ENCODE results near the gene GUCD1. TPM values are rescaled to one million over a fixed set of nuclear protein-coding genes. Genes with fewer than 3 reads are reported as not detected.

GUCD1 gene
- total and polyA plus RNA-seq, 2 of the 13 experiments (the other 11 are each of a cell fraction or from before 2014, with no cell fraction given): 128 to 245 TPM

DNA sequence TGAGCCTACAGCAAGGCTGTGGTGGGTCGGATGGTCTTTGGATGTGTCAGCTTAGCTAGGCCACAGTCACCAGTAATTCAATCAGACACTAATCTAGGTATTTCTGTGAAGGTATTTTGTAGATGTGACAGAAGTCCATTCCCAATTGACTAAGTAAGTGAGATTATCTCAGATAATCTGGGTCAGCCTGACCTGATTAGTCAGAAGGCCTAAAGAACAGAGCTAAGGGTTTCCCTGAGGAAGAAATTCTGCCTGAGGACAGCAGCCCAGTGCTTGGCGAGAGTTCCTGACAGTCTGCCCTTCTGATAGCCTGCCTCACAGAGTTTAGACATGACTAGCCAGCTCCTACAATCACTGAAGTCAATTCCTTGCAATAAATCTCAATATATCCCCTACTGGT is 28.7 kb downstream of the GUCD1 start:
- ATAC-seq (no peak), DNase-seq (ENCODE audit: low spot score) (no peak), FAIRE-seq (no peak)
- no peak overlapping the region for H3K9ac ChIP-seq (ENCODE audit: insufficient read depth, low read depth, low read length)
- TF ChIP-seq ZNF274 (CRISPR knock-in tag; IDR thresholded peaks at IDR 0.05): no peak
- no peak for TF ChIP-seq NR2F1 (CRISPR knock-in tag; IDR thresholded peaks at IDR 0.05)
- no peak for TF ChIP-seq FOSL2 (CRISPR knock-in tag; IDR thresholded peaks at IDR 0.05)
- TF ChIP-seq SOX6 (IDR thresholded peaks at IDR 0.05): no peak
- TF ChIP-seq SOX6 (CRISPR knock-in tag; IDR thresholded peaks at IDR 0.05): no peak
- no peak for TF ChIP-seq FOXC1 (CRISPR knock-in tag; IDR thresholded peaks at IDR 0.05; ENCODE audit: borderline replicate concordance)
- no peak for TF ChIP-seq POLR2AphosphoS2 (IDR thresholded peaks at IDR 0.05; ENCODE audit: low read depth, low read length)
- TF ChIP-seq, protein P1, sequence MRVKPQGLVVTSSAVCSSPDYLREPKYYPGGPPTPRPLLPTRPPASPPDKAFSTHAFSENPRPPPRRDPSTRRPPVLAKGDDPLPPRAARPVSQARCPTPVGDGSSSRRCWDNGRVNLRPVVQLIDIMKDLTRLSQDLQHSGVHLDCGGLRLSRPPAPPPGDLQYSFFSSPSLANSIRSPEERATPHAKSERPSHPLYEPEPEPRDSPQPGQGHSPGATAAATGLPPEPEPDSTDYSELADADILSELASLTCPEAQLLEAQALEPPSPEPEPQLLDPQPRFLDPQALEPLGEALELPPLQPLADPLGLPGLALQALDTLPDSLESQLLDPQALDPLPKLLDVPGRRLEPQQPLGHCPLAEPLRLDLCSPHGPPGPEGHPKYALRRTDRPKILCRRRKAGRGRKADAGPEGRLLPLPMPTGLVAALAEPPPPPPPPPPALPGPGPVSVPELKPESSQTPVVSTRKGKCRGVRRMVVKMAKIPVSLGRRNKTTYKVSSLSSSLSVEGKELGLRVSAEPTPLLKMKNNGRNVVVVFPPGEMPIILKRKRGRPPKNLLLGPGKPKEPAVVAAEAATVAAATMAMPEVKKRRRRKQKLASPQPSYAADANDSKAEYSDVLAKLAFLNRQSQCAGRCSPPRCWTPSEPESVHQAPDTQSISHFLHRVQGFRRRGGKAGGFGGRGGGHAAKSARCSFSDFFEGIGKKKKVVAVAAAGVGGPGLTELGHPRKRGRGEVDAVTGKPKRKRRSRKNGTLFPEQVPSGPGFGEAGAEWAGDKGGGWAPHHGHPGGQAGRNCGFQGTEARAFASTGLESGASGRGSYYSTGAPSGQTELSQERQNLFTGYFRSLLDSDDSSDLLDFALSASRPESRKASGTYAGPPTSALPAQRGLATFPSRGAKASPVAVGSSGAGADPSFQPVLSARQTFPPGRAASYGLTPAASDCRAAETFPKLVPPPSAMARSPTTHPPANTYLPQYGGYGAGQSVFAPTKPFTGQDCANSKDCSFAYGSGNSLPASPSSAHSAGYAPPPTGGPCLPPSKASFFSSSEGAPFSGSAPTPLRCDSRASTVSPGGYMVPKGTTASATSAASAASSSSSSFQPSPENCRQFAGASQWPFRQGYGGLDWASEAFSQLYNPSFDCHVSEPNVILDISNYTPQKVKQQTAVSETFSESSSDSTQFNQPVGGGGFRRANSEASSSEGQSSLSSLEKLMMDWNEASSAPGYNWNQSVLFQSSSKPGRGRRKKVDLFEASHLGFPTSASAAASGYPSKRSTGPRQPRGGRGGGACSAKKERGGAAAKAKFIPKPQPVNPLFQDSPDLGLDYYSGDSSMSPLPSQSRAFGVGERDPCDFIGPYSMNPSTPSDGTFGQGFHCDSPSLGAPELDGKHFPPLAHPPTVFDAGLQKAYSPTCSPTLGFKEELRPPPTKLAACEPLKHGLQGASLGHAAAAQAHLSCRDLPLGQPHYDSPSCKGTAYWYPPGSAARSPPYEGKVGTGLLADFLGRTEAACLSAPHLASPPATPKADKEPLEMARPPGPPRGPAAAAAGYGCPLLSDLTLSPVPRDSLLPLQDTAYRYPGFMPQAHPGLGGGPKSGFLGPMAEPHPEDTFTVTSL (CRISPR knock-in tag; IDR thresholded peaks at IDR 0.05; ENCODE audit: borderline replicate concordance): no peak
- no peak for TF ChIP-seq SIN3B (IDR thresholded peaks at IDR 0.05; ENCODE audit: low read length)
- no peak for TF ChIP-seq ZNF788 (CRISPR knock-in tag; IDR thresholded peaks at IDR 0.05; ENCODE audit: borderline replicate concordance)
- TF ChIP-seq ZNF432 (CRISPR knock-in tag; IDR thresholded peaks at IDR 0.05; ENCODE audit: borderline replicate concordance): no peak
- TF ChIP-seq ZNF720 (CRISPR knock-in tag; IDR thresholded peaks at IDR 0.05): no peak
- TF ChIP-seq JDP2 (CRISPR knock-in tag; IDR thresholded peaks at IDR 0.05; ENCODE audit: borderline replicate concordance): no peak
- no peak for TF ChIP-seq MYPOP (CRISPR knock-in tag; IDR thresholded peaks at IDR 0.05)
- no peak overlapping the region for H3K27ac ChIP-seq (ENCODE audit: extremely low read length, insufficient read depth, low read length)
- no peak overlapping the region for H3K4me2 ChIP-seq (ENCODE audit: low read depth, low read length)
- H3K79me2 ChIP-seq (ENCODE audit: insufficient read depth, low read length): no peaks in the 10 kb centered on the region
- 74% methylated on average over 2 of the region's 2 CpGs for WGBS (ENCODE audit: low lambda C conversion rate)
- ChIA-PET POLR2A (no interaction called here), CTCF (ENCODE audit: low intra/inter-chr PET ratio, low total read pairs) (interaction anchor here (1.4 to 3.8 kb wide), 2 partner anchors 104 to 201 kb away, joined by 6 to 59 read pairs; no protein-coding TSS in a partner anchor)
- intact Hi-C loops (cut with micrococcal nuclease; ENCODE audit: unreplicated experiment): no loop called here
- no TSS peak for BruUV-seq (replicated peaks)
- H3K36me3 ChIP-seq (replicated peaks in 1 of 2; ENCODE audit: control insufficient read depth in 1 of 2, insufficient read depth in 2 of 2, low read length in 2 of 2): no peaks in the 10 kb centered on the region
- no peak overlapping the region for H3K4me3 ChIP-seq (replicated peaks in 1 of 3; ENCODE audit: insufficient read depth in 1 of 3, low read depth in 2 of 3, low read length in 3 of 3)
- in situ Hi-C loops (cut with HindIII; ENCODE audit: extremely low pct_ligation_motif_present, low pct_unique_long_range_greater_than_20kb): no loop called here
- H3K4me1 ChIP-seq (ENCODE audit: insufficient read depth, low read length): peaks cover 54% of the 10 kb centered on the region
- no peak overlapping the region for H2AFZ ChIP-seq (ENCODE audit: low read length)
- no peaks in the 10 kb centered on the region for H4K20me1 ChIP-seq (ENCODE audit: insufficient read depth, low read length)
- no peaks in the 10 kb centered on the region for H3K27me3 ChIP-seq (ENCODE audit: control insufficient read depth in 1 of 2, insufficient read depth in 2 of 2, low read length in 2 of 2)
- H3K9me3 ChIP-seq (ENCODE audit: low read length): no peaks in the 10 kb centered on the region
